GM12873 (cell line): Measurements from ENCODE around the gene C6orf136.
A peak's percentile ranks its signal among the peaks of the same experiment; 100 is the strongest.

Experiments
- TF ChIP-seq, protein P1 (sequence below): IDR thresholded peaks from 2 replicates; pipeline ENCODE4 v1.5.1; 2012; ENCODE audit warnings: low read depth, mild to moderate bottlenecking, moderate library complexity, low read length, control low read depth; ENCODE audit not compliant: insufficient read depth; ENCODE audit errors: missing control alignments

Gene C6orf136

DNA sequence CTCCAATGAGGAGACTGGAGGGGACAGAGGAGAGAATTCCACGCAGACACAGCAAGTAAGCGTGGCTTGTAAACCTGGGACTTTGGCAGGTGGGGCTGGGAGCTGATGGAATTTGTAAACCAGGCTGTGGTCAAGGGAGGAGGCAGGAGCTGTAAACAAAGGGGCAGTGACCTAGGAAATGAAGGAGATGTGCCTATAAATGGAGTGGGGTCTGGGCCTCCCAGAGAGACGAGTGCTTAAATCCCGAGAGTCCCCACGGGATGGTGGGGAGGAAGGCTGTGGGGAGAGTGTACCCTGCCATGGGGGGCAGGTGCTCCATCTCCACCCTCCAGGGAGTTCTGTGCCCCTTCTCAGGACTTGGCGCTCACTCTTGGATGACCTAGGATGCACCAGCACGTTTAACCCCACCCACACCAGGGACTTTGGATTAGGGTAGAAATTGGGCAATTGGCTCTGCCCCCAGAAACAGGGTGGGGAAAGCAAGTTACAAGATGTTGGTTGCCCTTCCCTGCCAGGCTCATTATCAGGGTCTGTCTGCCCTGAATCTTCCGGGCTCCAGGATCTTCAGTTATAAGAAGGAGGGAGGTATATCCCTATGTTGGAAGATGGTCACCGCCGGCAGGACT lies 29.8 kb downstream of the C6orf136 start:
- TF ChIP-seq, protein P1, sequence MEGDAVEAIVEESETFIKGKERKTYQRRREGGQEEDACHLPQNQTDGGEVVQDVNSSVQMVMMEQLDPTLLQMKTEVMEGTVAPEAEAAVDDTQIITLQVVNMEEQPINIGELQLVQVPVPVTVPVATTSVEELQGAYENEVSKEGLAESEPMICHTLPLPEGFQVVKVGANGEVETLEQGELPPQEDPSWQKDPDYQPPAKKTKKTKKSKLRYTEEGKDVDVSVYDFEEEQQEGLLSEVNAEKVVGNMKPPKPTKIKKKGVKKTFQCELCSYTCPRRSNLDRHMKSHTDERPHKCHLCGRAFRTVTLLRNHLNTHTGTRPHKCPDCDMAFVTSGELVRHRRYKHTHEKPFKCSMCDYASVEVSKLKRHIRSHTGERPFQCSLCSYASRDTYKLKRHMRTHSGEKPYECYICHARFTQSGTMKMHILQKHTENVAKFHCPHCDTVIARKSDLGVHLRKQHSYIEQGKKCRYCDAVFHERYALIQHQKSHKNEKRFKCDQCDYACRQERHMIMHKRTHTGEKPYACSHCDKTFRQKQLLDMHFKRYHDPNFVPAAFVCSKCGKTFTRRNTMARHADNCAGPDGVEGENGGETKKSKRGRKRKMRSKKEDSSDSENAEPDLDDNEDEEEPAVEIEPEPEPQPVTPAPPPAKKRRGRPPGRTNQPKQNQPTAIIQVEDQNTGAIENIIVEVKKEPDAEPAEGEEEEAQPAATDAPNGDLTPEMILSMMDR = no peak

DNA sequence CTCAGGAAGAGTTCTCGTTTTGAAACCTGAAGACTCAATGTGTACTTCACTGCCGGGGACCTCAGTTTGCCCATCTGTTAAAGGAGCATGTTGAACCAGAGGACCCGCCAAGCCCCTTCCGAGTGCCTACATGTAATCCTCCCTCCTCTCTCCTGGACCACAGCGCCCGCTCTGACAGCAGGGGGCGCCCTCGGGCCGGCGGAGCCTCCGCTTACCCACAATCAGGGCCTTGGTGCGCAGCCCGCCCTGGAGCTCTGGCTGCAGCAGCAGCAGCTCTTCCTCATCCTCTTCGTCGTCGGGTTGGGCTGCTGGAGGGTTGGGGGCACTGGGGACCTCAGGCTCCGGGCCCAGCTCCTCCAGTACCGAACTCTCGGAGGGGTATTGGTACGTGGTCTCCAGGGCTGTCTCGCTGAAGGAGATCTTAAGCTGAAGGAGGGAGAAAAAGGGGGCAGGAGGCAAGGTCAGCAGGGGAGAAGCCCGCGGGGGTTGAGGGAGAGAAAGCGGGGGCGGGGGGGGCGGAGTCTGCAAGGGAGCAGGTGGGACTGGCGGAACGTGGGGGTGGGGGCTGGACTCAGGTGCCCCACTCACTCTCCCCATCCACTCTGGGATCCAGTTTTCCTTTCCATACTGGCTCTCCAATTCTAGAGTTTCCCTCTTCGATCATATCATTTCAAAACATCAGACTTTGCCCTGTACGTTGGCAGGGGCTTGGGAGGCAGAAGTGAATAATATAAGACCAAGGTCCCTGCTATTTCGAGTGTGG lies 32.2 kb downstream of the C6orf136 start:
- TF ChIP-seq, protein P1 = peak; percentile 96

DNA sequence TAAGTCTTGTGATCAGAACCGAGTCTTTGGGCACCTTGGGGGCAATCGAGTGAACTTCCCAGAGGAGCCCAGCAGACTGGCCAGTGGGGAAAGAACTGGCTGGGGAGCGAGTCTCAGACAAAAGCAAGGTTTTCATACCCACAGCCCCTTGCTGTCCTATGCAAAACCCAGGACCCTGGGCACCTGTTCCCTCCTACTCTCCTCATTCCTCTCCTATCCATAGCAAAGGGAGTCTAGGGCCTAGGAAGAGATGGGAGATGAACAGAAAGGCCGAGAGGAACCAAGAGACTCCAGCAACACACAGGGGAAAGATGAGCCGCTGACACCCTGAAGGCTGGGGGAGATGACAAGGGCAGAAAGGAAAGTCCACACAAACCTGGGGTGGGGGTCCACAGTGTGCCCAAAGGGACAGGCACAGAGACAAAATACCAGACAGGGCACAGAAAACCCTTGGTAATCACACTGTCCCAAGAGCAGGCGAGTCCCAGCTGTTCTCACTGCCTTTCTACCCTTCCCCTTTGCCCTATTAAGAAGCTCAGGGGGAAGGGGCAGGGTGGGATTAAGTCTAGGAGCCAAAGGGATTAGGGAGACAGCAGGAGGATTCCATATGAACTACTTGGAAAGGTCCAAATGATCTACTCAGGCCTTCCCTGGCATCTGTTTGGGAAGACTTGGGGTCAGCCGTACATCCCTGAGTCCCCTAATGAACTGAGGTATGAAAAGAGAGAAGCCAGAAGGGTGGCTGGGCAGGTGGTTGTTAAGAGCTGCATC lies 33.0 kb downstream of the C6orf136 start:
- TF ChIP-seq, protein P1 = no peak

DNA sequence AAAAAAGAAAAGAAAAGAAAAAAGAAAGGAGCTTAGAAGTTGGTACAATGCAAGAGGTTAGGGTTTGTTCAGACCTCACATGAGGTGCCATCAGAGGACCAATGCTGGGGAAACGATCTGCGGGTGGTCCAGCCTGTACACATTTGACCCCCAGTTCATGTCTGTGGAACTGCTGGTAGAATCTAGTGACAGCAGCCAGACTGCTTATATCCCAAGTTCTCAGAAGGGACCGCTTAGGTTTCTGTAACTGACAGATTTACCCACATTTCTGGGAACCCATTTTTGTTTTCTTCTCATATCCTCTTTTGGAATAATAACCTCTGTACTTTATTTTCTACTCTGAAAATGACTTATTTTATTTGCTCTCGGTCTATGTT lies 34.8 kb downstream of the C6orf136 start:
- TF ChIP-seq, protein P1 = no peak

DNA sequence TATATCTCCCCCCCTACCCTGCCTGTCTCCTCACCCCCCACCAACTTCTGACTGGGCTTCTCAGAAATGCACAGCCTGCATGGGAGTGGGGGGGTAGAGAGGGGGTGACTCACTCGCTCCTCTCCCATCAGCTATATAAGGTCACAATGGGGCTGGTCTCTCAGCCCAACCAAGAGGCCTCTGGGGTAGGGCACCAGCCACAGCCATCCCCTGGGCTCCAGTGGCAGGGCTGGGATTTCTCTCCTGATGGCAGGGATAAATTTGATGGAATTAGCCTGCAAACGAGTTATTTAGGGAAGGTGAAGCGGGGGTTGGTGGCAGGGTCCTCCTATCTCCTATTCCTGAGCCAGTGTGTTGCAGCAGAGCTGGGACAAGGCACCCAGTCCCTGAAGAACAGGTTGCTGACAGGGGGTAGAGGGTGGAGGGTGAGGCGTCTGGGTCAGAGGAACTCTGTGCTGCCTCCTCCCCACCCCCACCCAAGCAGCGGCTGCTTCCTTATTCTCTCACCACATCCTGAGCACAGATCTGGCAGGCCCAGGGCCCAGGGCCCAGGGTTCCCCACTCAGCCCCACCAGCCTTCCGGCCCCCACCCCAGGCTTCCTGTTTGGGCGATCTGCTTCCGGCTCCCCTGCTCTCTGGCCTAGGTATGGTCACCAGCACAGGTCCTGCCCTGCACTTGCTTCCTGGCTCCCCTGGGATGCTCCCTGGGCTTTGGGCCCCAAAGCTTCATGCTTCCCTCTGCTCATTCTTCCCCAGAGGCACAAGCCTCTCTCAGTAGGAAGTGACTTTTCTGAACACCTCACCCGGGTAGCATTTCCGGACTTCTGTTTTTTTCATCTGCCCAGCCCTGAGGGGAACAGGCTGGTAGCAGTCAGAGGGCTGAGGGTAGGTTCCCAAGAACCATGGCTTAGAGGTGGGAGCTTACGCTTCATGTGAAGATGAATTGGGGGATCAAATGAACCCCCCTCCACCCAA lies 35.5 kb downstream of the C6orf136 start:
- TF ChIP-seq, protein P1 = no peak

DNA sequence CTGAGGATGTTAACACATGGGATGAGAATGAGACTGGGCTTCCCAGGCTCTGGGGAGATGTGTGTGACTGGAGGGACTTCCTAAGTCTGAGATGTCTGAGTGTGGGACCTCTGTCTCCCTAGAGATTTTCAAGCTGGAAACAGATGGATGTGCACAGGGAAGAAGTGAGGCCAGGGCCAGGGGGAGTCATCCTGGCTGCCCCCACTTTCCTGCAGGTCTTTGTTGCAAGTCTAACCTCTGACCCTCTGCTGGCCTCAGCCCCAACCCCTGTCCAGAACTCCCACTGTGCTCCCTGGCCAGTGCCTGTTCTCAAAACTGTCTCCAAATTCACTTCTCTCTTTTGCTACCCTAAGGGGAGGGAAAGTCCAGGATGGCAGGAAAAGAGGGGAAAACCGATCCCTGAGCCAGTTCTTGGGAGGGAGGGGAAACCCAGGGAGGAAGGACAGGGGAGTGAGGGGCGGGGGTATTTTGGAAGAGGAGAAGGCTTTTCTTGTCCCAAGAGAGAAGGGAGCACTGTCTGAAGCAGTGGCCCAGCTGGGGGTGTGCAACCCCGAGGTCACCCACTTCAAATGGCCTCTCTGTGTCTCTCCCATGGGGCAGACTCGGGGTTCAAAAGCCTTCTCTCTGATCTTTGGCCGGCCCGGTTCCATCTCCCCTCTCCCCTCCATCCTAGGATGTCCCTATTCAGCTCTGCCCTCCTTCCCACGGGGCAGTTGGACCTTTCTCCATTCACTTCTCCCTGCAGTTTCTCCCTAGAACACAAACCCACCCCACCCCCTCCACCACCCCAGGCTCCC lies 36.4 kb downstream of the C6orf136 start:
- TF ChIP-seq, protein P1 = no peak
